Osteoblast (primary cell): Measurements from ENCODE around the gene HHLA2. TPM values are rescaled to one million over a fixed set of nuclear protein-coding genes. Genes with fewer than 3 reads are reported as not detected.
"Not testable (repeated sequence)": the region's sequence is repeated elsewhere in the genome, so short reads cannot be mapped to it uniquely, and the experiment has no call there.

Experiments used
- DNase-seq: peaks from one replicate; pipeline ENCODE4 v3.0.0; 2011; ENCODE audit warnings: low spot score, mixed read lengths; ENCODE audit not compliant: insufficient read length; ENCODE audit errors: missing footprints
- H2AFZ ChIP-seq: 2 replicates; pipeline ENCODE4 v1.6.0; 2011; ENCODE audit warnings: mild to moderate bottlenecking, low read length
- H3K27ac ChIP-seq: 2 replicates; pipeline ENCODE4 v1.5.1; 2011; ENCODE audit warnings: mild to moderate bottlenecking, low read depth, low read length, moderate library complexity
- H3K27me3 ChIP-seq: 2 replicates; pipeline ENCODE4 v1.6.0; 2012; ENCODE audit warnings: mild to moderate bottlenecking, control low read depth, inconsistent platforms, low read length, moderate library complexity; ENCODE audit not compliant: insufficient read depth
- H3K36me3 ChIP-seq: 2 replicates; pipeline ENCODE4 v1.5.1; 2011; ENCODE audit warnings: mild to moderate bottlenecking, low read length, control low read depth, moderate library complexity; ENCODE audit not compliant: insufficient read depth
- H3K4me1 ChIP-seq: 2 replicates; pipeline ENCODE4 v1.5.1; 2011; ENCODE audit warnings: mild to moderate bottlenecking, low read length, control low read depth, moderate library complexity; ENCODE audit not compliant: insufficient read depth
- H3K4me2 ChIP-seq: 2 replicates; pipeline ENCODE4 v1.6.0; 2011; ENCODE audit warnings: mild to moderate bottlenecking, low read length; ENCODE audit not compliant: insufficient read depth
- H3K4me3 ChIP-seq: fragments of 200-600 bp; sonication (generic); 3 replicates; pipeline ENCODE4 v1.5.1; 2012; ENCODE audit warnings: mild to moderate bottlenecking, low read length, inconsistent platforms; ENCODE audit not compliant: insufficient read depth
- H3K79me2 ChIP-seq: 2 replicates; pipeline ENCODE4 v1.6.0; 2012; ENCODE audit warnings: mild to moderate bottlenecking, low read length, control low read depth, inconsistent platforms; ENCODE audit not compliant: insufficient read depth
- H3K9me3 ChIP-seq: 2 replicates; pipeline ENCODE4 v1.5.1; 2011; ENCODE audit warnings: low read depth, low read length, control low read depth
- H4K20me1 ChIP-seq: 2 replicates; pipeline ENCODE4 v1.6.0; 2012; ENCODE audit warnings: mild to moderate bottlenecking, low read length, control low read depth; ENCODE audit not compliant: insufficient read depth
- total RNA-seq: library from RNA; depleted of rRNA; stranded (reverse); fragments of >200 nt; gene quantifications from 2 replicates; pipeline ENCODE4 v1.2.3, GENCODE V29; 2012
- TF ChIP-seq, protein P1 (sequence below): IDR thresholded peaks from 2 replicates; pipeline ENCODE4 v1.5.1; 2011; ENCODE audit warnings: mild to moderate bottlenecking, low read depth, low read length, moderate library complexity; ENCODE audit errors: extremely low read depth

HHLA2 gene
- total RNA-seq, 1 donor: not detected

DNA sequence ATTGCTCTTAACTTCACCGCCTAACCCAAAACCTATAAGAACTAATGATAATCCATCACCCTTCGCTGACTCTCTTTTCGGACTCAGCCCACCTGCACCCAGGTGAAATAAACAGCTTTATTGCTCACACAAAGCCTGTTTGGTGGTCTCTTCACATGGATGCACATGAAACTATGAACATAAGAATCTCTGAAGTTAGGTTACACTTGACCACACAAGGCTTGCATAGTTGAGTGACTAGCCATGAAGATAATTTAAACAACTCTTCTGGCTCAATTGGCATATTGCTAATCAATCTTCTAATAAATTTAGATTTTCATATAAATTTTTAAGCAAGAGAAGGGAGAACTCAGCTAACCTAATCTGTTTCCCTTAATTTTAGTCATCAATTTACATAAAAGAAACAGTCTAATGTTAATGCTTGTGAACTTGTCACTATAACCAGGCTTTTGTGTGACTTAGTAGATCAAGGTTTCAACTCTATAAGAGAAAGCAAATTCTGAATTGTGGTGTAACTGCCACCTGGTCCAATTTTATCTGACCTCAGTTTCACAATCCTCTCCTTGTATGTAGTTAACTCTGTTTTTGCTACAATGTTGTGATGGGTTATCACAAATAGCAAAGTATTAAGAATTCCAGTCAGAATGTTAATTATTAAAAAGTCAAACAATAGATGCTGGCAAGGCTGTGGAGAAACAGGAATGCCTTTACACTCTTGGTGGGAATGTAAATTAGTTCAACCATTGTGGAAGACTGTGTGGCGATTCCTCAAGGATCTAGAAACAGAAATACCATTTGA lies 82.0 kb downstream of the HHLA2 start:
- no peaks in the 10 kb centered on the region for H3K4me1 ChIP-seq
- H3K79me2 ChIP-seq: no peaks in the 10 kb centered on the region
- H3K9me3 ChIP-seq: no peaks in the 10 kb centered on the region
- no peaks in the 10 kb centered on the region for H3K27me3 ChIP-seq
- H4K20me1 ChIP-seq: no peaks in the 10 kb centered on the region
- TF ChIP-seq, protein P1, sequence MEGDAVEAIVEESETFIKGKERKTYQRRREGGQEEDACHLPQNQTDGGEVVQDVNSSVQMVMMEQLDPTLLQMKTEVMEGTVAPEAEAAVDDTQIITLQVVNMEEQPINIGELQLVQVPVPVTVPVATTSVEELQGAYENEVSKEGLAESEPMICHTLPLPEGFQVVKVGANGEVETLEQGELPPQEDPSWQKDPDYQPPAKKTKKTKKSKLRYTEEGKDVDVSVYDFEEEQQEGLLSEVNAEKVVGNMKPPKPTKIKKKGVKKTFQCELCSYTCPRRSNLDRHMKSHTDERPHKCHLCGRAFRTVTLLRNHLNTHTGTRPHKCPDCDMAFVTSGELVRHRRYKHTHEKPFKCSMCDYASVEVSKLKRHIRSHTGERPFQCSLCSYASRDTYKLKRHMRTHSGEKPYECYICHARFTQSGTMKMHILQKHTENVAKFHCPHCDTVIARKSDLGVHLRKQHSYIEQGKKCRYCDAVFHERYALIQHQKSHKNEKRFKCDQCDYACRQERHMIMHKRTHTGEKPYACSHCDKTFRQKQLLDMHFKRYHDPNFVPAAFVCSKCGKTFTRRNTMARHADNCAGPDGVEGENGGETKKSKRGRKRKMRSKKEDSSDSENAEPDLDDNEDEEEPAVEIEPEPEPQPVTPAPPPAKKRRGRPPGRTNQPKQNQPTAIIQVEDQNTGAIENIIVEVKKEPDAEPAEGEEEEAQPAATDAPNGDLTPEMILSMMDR: no peak
- H3K4me2 ChIP-seq: no peak overlapping the region
- H2AFZ ChIP-seq: no peak overlapping the region
- no peak for DNase-seq
- H3K36me3 ChIP-seq: no peaks in the 10 kb centered on the region
- no peak overlapping the region for H3K4me3 ChIP-seq
- no peak overlapping the region for H3K27ac ChIP-seq

DNA sequence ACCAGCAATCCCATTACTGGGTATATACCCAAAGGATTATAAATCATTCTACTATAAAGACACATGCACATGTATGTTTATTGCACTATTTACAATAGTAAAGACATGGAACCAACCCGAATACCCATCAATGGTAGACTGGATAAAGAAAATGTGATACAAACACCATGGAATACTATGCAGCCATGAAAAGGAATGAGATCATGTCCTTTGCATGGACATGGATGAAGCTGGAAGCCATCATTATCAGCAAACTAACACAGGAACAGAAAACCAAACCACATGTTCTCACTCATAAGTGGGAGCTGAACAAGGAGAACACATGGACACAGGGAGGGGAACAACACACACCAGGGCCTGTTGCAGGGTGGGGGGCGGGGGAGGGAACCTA lies 82.6 kb downstream of the HHLA2 start:
- H3K4me2 ChIP-seq, H3K79me2 ChIP-seq, H3K4me3 ChIP-seq, H2AFZ ChIP-seq, DNase-seq, H3K9me3 ChIP-seq, H4K20me1 ChIP-seq, H3K27me3 ChIP-seq, H3K36me3 ChIP-seq, H3K27ac ChIP-seq, H3K4me1 ChIP-seq: not testable (repeated sequence)

DNA sequence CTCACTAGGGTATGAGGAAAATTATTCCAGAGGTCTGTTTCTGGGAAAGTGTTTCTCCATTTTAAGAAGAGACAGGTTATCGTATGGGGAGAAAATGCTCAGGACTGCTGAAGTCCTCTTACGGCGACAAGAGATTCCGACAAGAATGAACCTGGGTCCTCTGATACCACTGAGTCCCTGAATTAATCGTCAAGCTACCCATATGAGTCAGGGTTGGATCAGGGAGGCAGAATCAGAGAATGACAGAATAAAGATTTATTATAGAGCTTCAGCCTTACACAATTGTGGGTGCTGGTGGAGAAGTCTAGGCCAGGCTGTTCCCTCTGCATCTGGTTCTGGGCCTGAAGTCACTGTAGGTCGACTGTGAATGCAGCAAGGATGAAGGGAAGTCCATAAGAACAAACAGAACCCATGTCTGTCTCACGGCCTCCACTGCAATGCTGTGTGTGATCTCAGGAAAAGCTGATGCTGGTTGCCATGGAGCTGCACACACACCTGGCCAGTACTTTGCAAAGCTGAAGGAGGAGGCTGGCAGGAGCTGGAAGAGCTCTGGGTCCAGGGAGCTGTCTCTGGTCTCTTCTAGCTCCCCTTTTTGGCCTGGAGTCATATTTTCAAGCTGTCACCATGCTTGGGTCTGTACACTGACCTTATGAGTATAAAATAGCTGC lies 83.9 kb downstream of the HHLA2 start:
- Histone ChIP-seq H3K27me3 (no peaks in the 10 kb centered on the region), H2AFZ (no peak overlapping the region), H3K36me3 (no peaks in the 10 kb centered on the region), H3K27ac (no peak overlapping the region), H4K20me1 (no peaks in the 10 kb centered on the region), H3K4me3 (no peak overlapping the region), H3K4me1 (no peaks in the 10 kb centered on the region), H3K9me3 (no peaks in the 10 kb centered on the region), H3K4me2 (no peak overlapping the region), H3K79me2 (no peaks in the 10 kb centered on the region)
- no peak for DNase-seq
- TF ChIP-seq, protein P1: no peak

DNA sequence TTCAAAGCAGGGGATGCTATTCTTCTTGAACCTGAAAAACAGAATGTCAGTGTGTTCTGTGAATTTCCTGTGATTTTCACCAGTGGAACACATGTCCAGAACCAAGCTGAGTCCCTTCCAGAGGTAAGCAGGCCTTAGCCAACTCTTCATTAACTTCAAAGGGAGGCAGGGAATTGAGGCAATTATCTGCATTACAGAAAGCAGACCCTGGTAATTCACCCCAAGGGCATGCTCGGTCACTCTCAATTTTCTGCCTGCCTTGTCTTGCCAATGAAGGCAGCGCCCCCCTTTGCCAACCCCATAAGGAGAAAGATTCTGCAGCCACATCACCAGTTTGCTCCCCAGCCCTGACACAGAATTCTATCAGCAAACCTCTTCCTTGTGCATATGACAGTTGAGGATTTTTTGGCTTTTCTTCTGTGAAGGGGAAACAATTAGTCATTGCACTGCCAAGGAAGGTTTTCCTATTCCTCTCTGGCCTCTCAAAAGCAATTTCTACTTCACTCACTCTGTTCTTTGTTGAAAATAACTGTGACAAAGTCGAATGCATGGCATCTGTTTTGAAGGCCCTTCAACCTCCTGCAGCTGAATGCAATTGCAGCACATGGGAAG lies 85.3 kb downstream of the HHLA2 start:
- TF ChIP-seq, protein P1: no peak
- no peak overlapping the region for H3K4me3 ChIP-seq
- H3K4me1 ChIP-seq: no peaks in the 10 kb centered on the region
- no peaks in the 10 kb centered on the region for H4K20me1 ChIP-seq
- H3K79me2 ChIP-seq: no peaks in the 10 kb centered on the region
- no peak for DNase-seq
- peaks cover 2% of the 10 kb centered on the region for H3K27me3 ChIP-seq
- H3K27ac ChIP-seq: no peak overlapping the region
- no peaks in the 10 kb centered on the region for H3K36me3 ChIP-seq
- H3K4me2 ChIP-seq: no peak overlapping the region
- H2AFZ ChIP-seq: no peak overlapping the region
- no peaks in the 10 kb centered on the region for H3K9me3 ChIP-seq
